GM12874 (cell line): ENCODE data around the gene TMEM139.

ENCODE experiments used
- TF ChIP-seq, protein P1 (sequence below): IDR thresholded peaks from 2 replicates; pipeline ENCODE4 v1.5.1; 2011; ENCODE audit warnings: low read depth, mild to moderate bottlenecking, control low read depth, low read length, moderate library complexity; ENCODE audit not compliant: insufficient read depth

Gene TMEM139

GRCh38 chr7:143248761-143249354, 35.9 kb upstream of the TMEM139 start:
- TF ChIP-seq, protein P1, sequence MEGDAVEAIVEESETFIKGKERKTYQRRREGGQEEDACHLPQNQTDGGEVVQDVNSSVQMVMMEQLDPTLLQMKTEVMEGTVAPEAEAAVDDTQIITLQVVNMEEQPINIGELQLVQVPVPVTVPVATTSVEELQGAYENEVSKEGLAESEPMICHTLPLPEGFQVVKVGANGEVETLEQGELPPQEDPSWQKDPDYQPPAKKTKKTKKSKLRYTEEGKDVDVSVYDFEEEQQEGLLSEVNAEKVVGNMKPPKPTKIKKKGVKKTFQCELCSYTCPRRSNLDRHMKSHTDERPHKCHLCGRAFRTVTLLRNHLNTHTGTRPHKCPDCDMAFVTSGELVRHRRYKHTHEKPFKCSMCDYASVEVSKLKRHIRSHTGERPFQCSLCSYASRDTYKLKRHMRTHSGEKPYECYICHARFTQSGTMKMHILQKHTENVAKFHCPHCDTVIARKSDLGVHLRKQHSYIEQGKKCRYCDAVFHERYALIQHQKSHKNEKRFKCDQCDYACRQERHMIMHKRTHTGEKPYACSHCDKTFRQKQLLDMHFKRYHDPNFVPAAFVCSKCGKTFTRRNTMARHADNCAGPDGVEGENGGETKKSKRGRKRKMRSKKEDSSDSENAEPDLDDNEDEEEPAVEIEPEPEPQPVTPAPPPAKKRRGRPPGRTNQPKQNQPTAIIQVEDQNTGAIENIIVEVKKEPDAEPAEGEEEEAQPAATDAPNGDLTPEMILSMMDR: no peak

- TF ChIP-seq, protein P1: no peak
Measured at GRCh38 chr7:143250199-143250598, 34.6 kb upstream of the TMEM139 start.

GRCh38 chr7:143250822-143251221, 33.9 kb upstream of the TMEM139 start:
- TF ChIP-seq, protein P1: no peak

- TF ChIP-seq, protein P1: no peak
Measured at GRCh38 chr7:143252006-143252405, 32.8 kb upstream of the TMEM139 start.

DNA sequence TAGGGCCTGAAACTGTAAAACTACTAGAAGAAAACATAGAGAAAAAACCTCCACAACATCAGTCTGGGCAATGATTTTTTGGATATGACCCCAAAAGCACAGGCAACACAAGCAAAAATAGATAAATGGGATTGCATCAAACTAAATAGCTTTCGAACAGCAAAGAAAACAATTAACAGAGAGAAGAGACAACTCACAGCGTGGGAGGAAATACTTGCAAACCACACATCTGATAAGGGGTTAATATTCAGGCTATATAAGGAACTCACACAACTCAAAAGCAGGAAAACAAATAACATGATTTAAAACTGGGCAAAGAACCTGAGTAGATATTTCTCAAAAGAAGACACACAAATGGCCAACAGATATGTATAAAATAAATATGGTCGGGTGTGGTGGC, 29.2 kb upstream of the TMEM139 start:
- TF ChIP-seq, protein P1: no peak

DNA sequence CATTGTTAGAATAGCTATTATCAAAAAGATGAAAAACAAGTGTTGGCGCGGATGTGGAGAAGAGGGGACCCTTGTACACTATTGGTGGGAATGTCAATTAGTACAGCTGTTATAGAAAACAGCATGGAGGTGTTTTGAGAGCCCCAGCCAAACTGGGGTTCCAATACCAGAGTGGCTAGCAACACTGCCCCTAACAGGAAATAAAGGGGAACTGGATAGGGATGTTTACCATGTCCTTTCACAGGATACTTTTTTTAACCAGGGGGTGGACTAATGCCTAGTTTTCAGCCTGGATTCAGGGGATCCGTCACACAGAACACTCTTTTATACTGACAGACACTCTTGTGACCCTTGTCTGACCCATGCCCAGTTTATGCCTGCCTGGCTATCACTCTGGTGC, 28.4 kb upstream of the TMEM139 start:
- TF ChIP-seq, protein P1: no peak

GRCh38 chr7:143256932-143257331, 27.8 kb upstream of the TMEM139 start:
- TF ChIP-seq, protein P1: no peak

DNA sequence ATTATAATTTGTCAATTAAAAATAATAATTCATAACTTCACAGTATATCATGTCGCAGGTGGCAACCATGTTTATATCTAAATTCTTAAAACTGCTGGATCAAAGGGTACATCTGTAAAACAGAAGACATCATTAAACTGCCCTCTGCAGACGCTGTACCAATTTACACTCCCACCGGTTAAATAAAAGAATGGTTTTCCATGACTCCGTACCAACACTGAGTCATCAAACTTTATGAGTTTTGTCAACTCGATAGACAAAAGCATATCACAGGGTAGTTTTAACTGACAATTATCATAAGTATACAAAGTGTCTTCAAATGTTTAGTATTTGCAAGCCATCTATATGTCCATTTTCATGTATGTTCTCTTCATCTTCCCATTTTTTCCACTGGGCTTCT, 27.3 kb upstream of the TMEM139 start:
- TF ChIP-seq, protein P1: no peak
